Measurements from ENCODE around the gene IREB2. TPM values are rescaled to one million over a fixed set of nuclear protein-coding genes. Genes with fewer than 3 reads are reported as not detected.

IREB2 gene
- total and polyA plus RNA-seq, 2 experiments from 2014 or later, result 23.4 to 68.4 TPM

DNA sequence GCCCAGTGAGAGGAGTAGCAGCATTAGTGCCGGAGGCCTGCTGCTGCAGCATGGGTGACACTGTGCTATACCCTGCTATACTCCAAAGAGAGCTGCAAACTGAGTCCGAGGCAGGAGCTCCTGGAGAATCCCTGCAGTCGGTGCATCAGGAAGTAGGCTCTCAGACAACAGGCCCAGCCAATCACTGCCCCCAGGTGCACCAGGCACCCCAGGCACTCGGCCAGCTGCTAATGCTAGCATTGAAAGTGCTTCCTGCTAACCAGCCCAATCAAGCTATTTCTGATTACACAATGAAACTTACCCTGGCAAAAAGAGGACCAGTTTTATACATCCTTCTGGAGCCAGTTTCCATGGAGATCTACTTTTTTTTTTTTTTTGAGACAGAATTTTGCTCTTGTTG is 45.6 kb upstream of the IREB2 start:
- no peaks in the 10 kb centered on the region; the same call in 2 of the 3 replicates for H3K9me3 Mint-ChIP-seq
- H3K27ac ChIP-seq (ENCODE audit: low read depth), result no peak overlapping the region
- no peak overlapping the region for H3K4me3 ChIP-seq
- H3K4me1 ChIP-seq (ENCODE audit: insufficient read depth), result peaks cover 25% of the 10 kb centered on the region
- ATAC-seq, result peak; percentile 5; the same call in 1 of the 3 replicates
- H3K4me3 Mint-ChIP-seq, result no peak overlapping the region
- H3K27me3 ChIP-seq (ENCODE audit: insufficient read depth), result no peaks in the 10 kb centered on the region
- peaks cover 5% of the 10 kb centered on the region for H3K27me3 Mint-ChIP-seq (ENCODE audit: insufficient read depth, low read depth, poor library complexity)
- H3K36me3 ChIP-seq (ENCODE audit: insufficient read depth), result no peaks in the 10 kb centered on the region
- no peaks in the 10 kb centered on the region for H3K36me3 Mint-ChIP-seq (ENCODE audit: low read depth)
- no peak overlapping the region for H3K4me2 ChIP-seq
- 0 out of 2 replicates have a peak overlapping the region, but pooled peaks have one; percentile 63 for H2AFZ ChIP-seq
- H3F3A ChIP-seq (replicated peaks; ENCODE audit: low read depth), result no peaks in the 10 kb centered on the region
- H3K9me2 ChIP-seq (ENCODE audit: insufficient read depth), result 0 out of 2 replicates have a peak, but pooled peaks cover 3% of the 10 kb centered on the region
- H3K4me1 Mint-ChIP-seq, result peaks cover 51% of the 10 kb centered on the region
- H3K27ac Mint-ChIP-seq, result no peak overlapping the region
- H3K79me2 ChIP-seq (replicated peaks; ENCODE audit: insufficient read depth), result no peaks in the 10 kb centered on the region
- no peaks in the 10 kb centered on the region for H4K20me1 ChIP-seq (replicated peaks; ENCODE audit: insufficient read depth)
- TF ChIP-seq CREB1 (CRISPR knock-in tag; IDR thresholded peaks at IDR 0.05; ENCODE audit: low read depth), result no peak
- TF ChIP-seq STAT1 (IDR thresholded peaks at IDR 0.05; ENCODE audit: unreplicated experiment), result no peak
- TF ChIP-seq POLR2AphosphoS5 (IDR thresholded peaks at IDR 0.05; ENCODE audit: low read depth), result no peak
- TF ChIP-seq EZH2 (IDR thresholded peaks at IDR 0.05; ENCODE audit: low read depth, unreplicated experiment), result no peak
- no peak for TF ChIP-seq JUNB (IDR thresholded peaks at IDR 0.05; ENCODE audit: unreplicated experiment)
- TF ChIP-seq ZNF331 (CRISPR knock-in tag; IDR thresholded peaks at IDR 0.05; ENCODE audit: low read depth), result no peak
- no peak for TF ChIP-seq NANOG (IDR thresholded peaks at IDR 0.05; ENCODE audit: borderline replicate concordance)
- no peak for TF ChIP-seq EZH2phosphoT487 (IDR thresholded peaks at IDR 0.05; ENCODE audit: unreplicated experiment)
- no peak for TF ChIP-seq ZNF114 (CRISPR knock-in tag; IDR thresholded peaks at IDR 0.05)
- no peak for TF ChIP-seq ETS1 (IDR thresholded peaks at IDR 0.05)
- TF ChIP-seq, protein P1, sequence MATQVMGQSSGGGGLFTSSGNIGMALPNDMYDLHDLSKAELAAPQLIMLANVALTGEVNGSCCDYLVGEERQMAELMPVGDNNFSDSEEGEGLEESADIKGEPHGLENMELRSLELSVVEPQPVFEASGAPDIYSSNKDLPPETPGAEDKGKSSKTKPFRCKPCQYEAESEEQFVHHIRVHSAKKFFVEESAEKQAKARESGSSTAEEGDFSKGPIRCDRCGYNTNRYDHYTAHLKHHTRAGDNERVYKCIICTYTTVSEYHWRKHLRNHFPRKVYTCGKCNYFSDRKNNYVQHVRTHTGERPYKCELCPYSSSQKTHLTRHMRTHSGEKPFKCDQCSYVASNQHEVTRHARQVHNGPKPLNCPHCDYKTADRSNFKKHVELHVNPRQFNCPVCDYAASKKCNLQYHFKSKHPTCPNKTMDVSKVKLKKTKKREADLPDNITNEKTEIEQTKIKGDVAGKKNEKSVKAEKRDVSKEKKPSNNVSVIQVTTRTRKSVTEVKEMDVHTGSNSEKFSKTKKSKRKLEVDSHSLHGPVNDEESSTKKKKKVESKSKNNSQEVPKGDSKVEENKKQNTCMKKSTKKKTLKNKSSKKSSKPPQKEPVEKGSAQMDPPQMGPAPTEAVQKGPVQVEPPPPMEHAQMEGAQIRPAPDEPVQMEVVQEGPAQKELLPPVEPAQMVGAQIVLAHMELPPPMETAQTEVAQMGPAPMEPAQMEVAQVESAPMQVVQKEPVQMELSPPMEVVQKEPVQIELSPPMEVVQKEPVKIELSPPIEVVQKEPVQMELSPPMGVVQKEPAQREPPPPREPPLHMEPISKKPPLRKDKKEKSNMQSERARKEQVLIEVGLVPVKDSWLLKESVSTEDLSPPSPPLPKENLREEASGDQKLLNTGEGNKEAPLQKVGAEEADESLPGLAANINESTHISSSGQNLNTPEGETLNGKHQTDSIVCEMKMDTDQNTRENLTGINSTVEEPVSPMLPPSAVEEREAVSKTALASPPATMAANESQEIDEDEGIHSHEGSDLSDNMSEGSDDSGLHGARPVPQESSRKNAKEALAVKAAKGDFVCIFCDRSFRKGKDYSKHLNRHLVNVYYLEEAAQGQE (IDR thresholded peaks at IDR 0.05; ENCODE audit: unreplicated experiment), result no peak
- TF ChIP-seq, protein P2, sequence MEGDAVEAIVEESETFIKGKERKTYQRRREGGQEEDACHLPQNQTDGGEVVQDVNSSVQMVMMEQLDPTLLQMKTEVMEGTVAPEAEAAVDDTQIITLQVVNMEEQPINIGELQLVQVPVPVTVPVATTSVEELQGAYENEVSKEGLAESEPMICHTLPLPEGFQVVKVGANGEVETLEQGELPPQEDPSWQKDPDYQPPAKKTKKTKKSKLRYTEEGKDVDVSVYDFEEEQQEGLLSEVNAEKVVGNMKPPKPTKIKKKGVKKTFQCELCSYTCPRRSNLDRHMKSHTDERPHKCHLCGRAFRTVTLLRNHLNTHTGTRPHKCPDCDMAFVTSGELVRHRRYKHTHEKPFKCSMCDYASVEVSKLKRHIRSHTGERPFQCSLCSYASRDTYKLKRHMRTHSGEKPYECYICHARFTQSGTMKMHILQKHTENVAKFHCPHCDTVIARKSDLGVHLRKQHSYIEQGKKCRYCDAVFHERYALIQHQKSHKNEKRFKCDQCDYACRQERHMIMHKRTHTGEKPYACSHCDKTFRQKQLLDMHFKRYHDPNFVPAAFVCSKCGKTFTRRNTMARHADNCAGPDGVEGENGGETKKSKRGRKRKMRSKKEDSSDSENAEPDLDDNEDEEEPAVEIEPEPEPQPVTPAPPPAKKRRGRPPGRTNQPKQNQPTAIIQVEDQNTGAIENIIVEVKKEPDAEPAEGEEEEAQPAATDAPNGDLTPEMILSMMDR (conservative IDR thresholded peaks at IDR 0.05; ENCODE audit: low read depth in 2 of 2), result no peak
- no peak for TF ChIP-seq ZNF462 (CRISPR knock-in tag; IDR thresholded peaks at IDR 0.05)
- DNase-seq (ENCODE audit: low spot score), result peak; percentile 42

All from GM23338 (cell line).